OCI-LY1 (cell line): Measurements from ENCODE around the gene TRIP6.

Experiments
- H2AFZ ChIP-seq: fragments of 200-600 bp; sonication (generic), shearing (Covaris generic); 2 replicates; pipeline ENCODE4 v1.6.0; 2014; ENCODE audit warnings: antibody characterized with exemption, mild to moderate bottlenecking, low read length
- H3F3A ChIP-seq: fragments of 200-600 bp; sonication (generic), shearing (Covaris generic); 2 replicates; pipeline ENCODE4 v1.6.0; 2014; ENCODE audit warnings: mild to moderate bottlenecking, antibody characterized with exemption, low read length, moderate library complexity; ENCODE audit not compliant: insufficient read depth
- H3K27ac ChIP-seq: fragments of 200-600 bp; sonication (generic); 2 replicates; pipeline ENCODE4 v1.5.1; 2014; ENCODE audit warnings: low read length, mixed run types, mild to moderate bottlenecking, low read depth; ENCODE audit not compliant: poor library complexity, severe bottlenecking
- H3K27me3 ChIP-seq: fragments of 200-600 bp; sonication (generic); 2 replicates; pipeline ENCODE4 v1.6.0; 2014; ENCODE audit warnings: antibody characterized with exemption, mild to moderate bottlenecking, low read length, moderate library complexity; ENCODE audit not compliant: insufficient read depth
- H3K36me3 ChIP-seq: fragments of 200-600 bp; sonication (generic); 2 replicates; pipeline ENCODE4 v1.6.1; 2014; ENCODE audit warnings: mild to moderate bottlenecking, antibody characterized with exemption, low read length, moderate library complexity, mixed read lengths; ENCODE audit not compliant: insufficient read depth
- H3K4me1 ChIP-seq: fragments of 200-600 bp; sonication (generic); 2 replicates; pipeline ENCODE4 v1.5.1; 2014; ENCODE audit warnings: mild to moderate bottlenecking, low read length, moderate library complexity; ENCODE audit not compliant: insufficient read depth, severe bottlenecking
- H3K4me2 ChIP-seq: fragments of 200-600 bp; sonication (generic), shearing (Covaris generic); 2 replicates; pipeline ENCODE4 v1.6.1; 2014; ENCODE audit warnings: low read length
- H3K4me3 ChIP-seq: fragments of 200-600 bp; sonication (generic); 2 replicates; pipeline ENCODE4 v1.5.1; 2014; ENCODE audit warnings: low read length, low read depth, mild to moderate bottlenecking, mixed read lengths; ENCODE audit not compliant: poor library complexity, severe bottlenecking
- H3K79me2 ChIP-seq: fragments of 200-600 bp; shearing (Covaris generic); 2 replicates; pipeline ENCODE4 v1.6.1; 2016; ENCODE audit warnings: mixed run types, low read length, mixed read lengths; ENCODE audit not compliant: insufficient read depth
- H3K9ac ChIP-seq: fragments of 200-600 bp; sonication (generic), shearing (Covaris generic); 2 replicates; pipeline ENCODE4 v1.6.1; 2014; ENCODE audit warnings: mild to moderate bottlenecking, low read length, mixed read lengths
- H3K9me2 ChIP-seq: fragments of 200-600 bp; sonication (generic), shearing (Covaris generic); 2 replicates; pipeline ENCODE4 v1.6.1; 2014; ENCODE audit warnings: low read depth, mild to moderate bottlenecking, low read length, mixed read lengths
- H3K9me3 ChIP-seq: fragments of 200-600 bp; shearing (Covaris generic); 2 replicates; pipeline ENCODE4 v1.6.1; 2014; ENCODE audit warnings: low read length, mixed read lengths
- H4K20me1 ChIP-seq: fragments of 200-600 bp; sonication (generic), shearing (Covaris generic); 2 replicates; pipeline ENCODE4 v1.6.0; 2016; ENCODE audit warnings: mild to moderate bottlenecking, low read length; ENCODE audit not compliant: insufficient read depth
- EZH2 ChIP-seq: fragments of 200-600 bp; sonication (generic), shearing (Covaris generic); IDR thresholded peaks from 2 replicates; pipeline ENCODE4 v1.8.0; 2017; ENCODE audit warnings: borderline replicate concordance, mixed run types, mild to moderate bottlenecking, antibody characterized with exemption, low read length, moderate library complexity, mixed read lengths
- TF ChIP-seq, protein P1 (sequence below): fragments of 200-600 bp; sonication (generic), shearing (Covaris generic); IDR thresholded peaks from 2 replicates; pipeline ENCODE4 v1.5.1; 2017; ENCODE audit warnings: mild to moderate bottlenecking, antibody characterized with exemption, low read length, moderate library complexity, mixed read lengths

TRIP6 gene

DNA sequence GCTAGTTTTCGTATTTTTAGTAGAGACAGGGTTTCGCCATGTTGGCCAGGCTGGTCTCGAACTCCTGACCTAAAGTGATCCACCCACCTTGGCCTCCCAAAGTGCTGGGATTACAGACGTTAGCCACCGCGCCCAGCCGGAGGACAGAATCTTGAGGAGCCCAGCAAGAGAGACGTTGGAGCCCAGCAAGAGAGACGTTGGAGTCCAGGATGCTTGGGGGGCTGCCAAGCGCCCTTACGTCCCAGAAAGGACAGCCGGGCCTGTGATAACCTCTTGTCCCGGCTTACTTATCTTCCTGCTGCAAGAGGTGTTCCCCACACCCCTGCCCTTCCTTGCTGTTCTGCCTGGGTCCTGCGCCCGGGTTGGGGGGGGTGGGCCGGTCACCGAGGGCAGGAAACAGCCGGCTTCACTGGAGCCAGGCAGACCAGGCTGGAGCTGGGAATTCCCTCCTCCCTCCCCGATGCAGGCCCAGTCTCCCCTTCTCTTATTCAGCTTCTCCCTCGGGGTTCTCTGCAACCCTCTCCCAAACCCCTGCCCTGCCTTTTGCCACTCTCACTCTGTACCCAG, 38.0 kb upstream of the TRIP6 start:
- no peaks in the 10 kb centered on the region for H4K20me1 ChIP-seq
- H3K9ac ChIP-seq, result no peak overlapping the region
- H3K9me2 ChIP-seq, result no peaks in the 10 kb centered on the region
- no peak overlapping the region for H2AFZ ChIP-seq
- H3K27ac ChIP-seq, result no peak overlapping the region
- no peaks in the 10 kb centered on the region for H3K9me3 ChIP-seq
- H3K27me3 ChIP-seq, result peaks cover 13% of the 10 kb centered on the region; the same call in 1 of the 2 replicates
- H3K36me3 ChIP-seq, result no peaks in the 10 kb centered on the region
- TF ChIP-seq, protein P1, sequence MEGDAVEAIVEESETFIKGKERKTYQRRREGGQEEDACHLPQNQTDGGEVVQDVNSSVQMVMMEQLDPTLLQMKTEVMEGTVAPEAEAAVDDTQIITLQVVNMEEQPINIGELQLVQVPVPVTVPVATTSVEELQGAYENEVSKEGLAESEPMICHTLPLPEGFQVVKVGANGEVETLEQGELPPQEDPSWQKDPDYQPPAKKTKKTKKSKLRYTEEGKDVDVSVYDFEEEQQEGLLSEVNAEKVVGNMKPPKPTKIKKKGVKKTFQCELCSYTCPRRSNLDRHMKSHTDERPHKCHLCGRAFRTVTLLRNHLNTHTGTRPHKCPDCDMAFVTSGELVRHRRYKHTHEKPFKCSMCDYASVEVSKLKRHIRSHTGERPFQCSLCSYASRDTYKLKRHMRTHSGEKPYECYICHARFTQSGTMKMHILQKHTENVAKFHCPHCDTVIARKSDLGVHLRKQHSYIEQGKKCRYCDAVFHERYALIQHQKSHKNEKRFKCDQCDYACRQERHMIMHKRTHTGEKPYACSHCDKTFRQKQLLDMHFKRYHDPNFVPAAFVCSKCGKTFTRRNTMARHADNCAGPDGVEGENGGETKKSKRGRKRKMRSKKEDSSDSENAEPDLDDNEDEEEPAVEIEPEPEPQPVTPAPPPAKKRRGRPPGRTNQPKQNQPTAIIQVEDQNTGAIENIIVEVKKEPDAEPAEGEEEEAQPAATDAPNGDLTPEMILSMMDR, result no peak
- H3K79me2 ChIP-seq, result no peaks in the 10 kb centered on the region
- H3F3A ChIP-seq, result no peaks in the 10 kb centered on the region
- H3K4me2 ChIP-seq, result no peak overlapping the region
- H3K4me1 ChIP-seq, result no peaks in the 10 kb centered on the region
- H3K4me3 ChIP-seq, result no peak overlapping the region

DNA sequence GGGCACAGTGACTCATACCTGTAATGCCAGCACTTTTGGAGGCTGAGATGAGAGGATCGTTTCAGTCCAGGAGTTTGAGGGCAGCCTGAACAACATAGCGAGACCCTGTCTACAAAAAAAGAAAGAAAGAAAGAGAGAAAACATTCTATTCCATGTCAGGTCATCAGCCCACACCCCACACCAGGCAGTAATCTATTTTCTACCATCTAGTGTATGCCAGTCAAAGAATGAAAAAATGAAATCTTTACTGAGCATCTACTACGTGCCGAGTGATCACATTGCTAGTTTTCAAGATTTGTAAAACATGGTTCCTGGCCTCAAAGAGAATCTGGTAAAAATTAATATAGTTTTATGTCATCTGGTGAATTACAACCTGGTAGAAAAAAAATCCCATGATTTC, 36.8 kb upstream of the TRIP6 start:
- Histone ChIP-seq H3K79me2 (no peaks in the 10 kb centered on the region), H3K9me2 (no peaks in the 10 kb centered on the region), H3K27ac (no peak overlapping the region), H3K4me1 (no peaks in the 10 kb centered on the region), H3K4me2 (no peak overlapping the region), H2AFZ (no peak overlapping the region), H3F3A (no peaks in the 10 kb centered on the region), H3K4me3 (no peak overlapping the region), H3K36me3 (no peaks in the 10 kb centered on the region), H3K9me3 (no peaks in the 10 kb centered on the region), H4K20me1 (no peaks in the 10 kb centered on the region), H3K27me3 (peaks cover 15% of the 10 kb centered on the region; the same call in 1 of the 2 replicates), H3K9ac (no peak overlapping the region)
- TF ChIP-seq, protein P1, result no peak
- TF ChIP-seq EZH2, result no peak

DNA sequence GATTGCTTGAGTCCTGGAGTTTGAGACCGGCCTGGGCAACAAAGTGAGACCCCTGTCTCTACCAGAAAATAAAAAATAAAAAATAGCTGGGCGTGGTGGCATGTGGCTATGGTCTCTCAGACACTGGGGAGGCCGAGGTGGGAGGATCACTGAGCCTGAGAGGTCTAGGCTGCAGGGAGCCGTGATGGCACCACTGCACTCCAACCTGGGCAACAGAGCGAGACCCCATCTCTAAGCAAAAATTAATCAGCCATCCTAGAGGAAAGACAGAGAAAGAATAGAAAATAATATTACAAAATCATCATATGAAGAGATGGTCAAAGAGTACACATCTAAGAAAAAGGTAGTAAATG, 34.9 kb upstream of the TRIP6 start:
- H3K27ac ChIP-seq, result no peak overlapping the region
- no peak overlapping the region for H3K9ac ChIP-seq
- no peaks in the 10 kb centered on the region for H4K20me1 ChIP-seq
- no peak overlapping the region for H3K4me3 ChIP-seq
- H3K4me2 ChIP-seq, result no peak overlapping the region
- H3K27me3 ChIP-seq, result peaks cover 9% of the 10 kb centered on the region; the same call in 1 of the 2 replicates
- H3K9me3 ChIP-seq, result no peaks in the 10 kb centered on the region
- H3F3A ChIP-seq, result no peaks in the 10 kb centered on the region
- no peak for TF ChIP-seq EZH2
- TF ChIP-seq, protein P1, result no peak
- H3K36me3 ChIP-seq, result no peaks in the 10 kb centered on the region
- no peaks in the 10 kb centered on the region for H3K79me2 ChIP-seq
- no peak overlapping the region for H2AFZ ChIP-seq
- H3K9me2 ChIP-seq, result no peaks in the 10 kb centered on the region
- peaks cover 5% of the 10 kb centered on the region for H3K4me1 ChIP-seq
